Parathyroid adenoma (tissue), 2 donors: Measurements from ENCODE around the gene RPL13.

ENCODE experiments used
- H2AFZ ChIP-seq: fragments of 300-600 bp; sonication (generic); one replicate; pipeline ENCODE4 v1.7.0; 2017; ENCODE audit warnings: antibody characterized with exemption, mild to moderate bottlenecking
- H3K27ac ChIP-seq: fragments of 300-600 bp; sonication (generic); one replicate; pipeline ENCODE4 v1.7.0; 2017
- H3K27me3 ChIP-seq: fragments of 300-600 bp; sonication (generic); one replicate; pipeline ENCODE4 v1.7.0; 2017; ENCODE audit warnings: low read length; ENCODE audit not compliant: control insufficient read depth, insufficient read depth
- H3K36me3 ChIP-seq: fragments of 300-600 bp; sonication (generic); one replicate; pipeline ENCODE4 v1.7.0; 2017; ENCODE audit warnings: low read length; ENCODE audit not compliant: control insufficient read depth, insufficient read depth
- H3K4me1 ChIP-seq: fragments of 300-600 bp; sonication (generic); one replicate; pipeline ENCODE4 v1.7.0; 2017; ENCODE audit warnings: control low read depth
- H3K4me2 ChIP-seq: fragments of 300-600 bp; sonication (generic); one replicate; pipeline ENCODE4 v1.7.0; 2017; ENCODE audit warnings: low read length
- H3K4me3 ChIP-seq: fragments of 300-600 bp; sonication (generic); one replicate; pipeline ENCODE4 v1.7.0; 2017; ENCODE audit warnings: low read depth, low read length
- H3K79me2 ChIP-seq: fragments of 300-600 bp; sonication (generic); one replicate; pipeline ENCODE4 v1.7.0; 2017; ENCODE audit warnings: control low read depth
- H3K9ac ChIP-seq: fragments of 300-600 bp; sonication (generic); one replicate; pipeline ENCODE4 v1.7.0; 2017; ENCODE audit warnings: mild to moderate bottlenecking
- H3K9me3 ChIP-seq: fragments of 300-600 bp; sonication (generic); one replicate; pipeline ENCODE4 v1.7.0; 2017; ENCODE audit warnings: low read length; ENCODE audit not compliant: control insufficient read depth
- TF ChIP-seq, protein P1 (sequence below): fragments of 300-600 bp; sonication (generic); IDR thresholded peaks from one replicate; pipeline ENCODE4 v1.7.0; 2017; ENCODE audit warnings: antibody characterized with exemption, mild to moderate bottlenecking
- donor health status: primary hyperparathyroidism.

RPL13 gene

DNA sequence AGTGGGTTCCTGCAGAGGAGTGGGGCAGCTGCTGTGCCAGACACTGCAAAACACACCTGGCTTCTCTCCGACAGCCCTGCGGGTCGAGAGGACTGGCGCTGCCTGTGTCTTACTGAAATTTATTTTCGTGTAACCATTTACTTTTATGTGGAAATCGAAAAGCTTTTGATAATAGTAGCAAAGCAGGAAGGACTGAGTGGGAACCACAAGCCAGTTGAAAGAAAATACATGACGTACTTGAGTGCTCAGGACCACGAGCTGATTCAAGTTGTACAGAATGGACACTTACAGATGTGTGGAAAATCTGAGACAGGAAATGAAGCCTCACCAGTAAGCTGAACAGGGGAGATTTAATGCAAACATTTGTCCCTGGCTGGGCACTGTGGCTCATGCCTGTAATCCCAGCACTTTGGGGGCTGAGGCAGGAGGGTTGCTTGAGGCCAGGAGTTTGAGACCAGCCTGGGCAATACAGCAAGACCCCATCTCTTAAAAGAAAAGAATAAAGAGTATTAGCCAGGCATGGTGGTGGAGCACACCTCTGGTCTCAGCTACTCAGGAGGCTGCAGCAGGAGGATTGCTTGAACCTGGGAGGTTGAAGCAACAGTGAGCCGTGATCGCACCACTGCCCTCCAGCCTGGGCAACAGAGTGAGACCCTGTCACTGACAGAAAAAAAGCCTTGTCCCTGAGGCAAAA lies 11.3 kb upstream of the RPL13 start:
- Histone ChIP-seq H3K36me3 (no peaks in the 10 kb centered on the region), H3K4me2 (no peak overlapping the region), H3K79me2 (peaks cover 1% of the 10 kb centered on the region), H3K27ac (no peak overlapping the region), H3K9ac (no peak overlapping the region), H3K4me1 (no peaks in the 10 kb centered on the region), H3K27me3 (no peaks in the 10 kb centered on the region), H3K9me3 (no peaks in the 10 kb centered on the region), H2AFZ (no peak overlapping the region), H3K4me3 (no peak overlapping the region)
- TF ChIP-seq, protein P1, sequence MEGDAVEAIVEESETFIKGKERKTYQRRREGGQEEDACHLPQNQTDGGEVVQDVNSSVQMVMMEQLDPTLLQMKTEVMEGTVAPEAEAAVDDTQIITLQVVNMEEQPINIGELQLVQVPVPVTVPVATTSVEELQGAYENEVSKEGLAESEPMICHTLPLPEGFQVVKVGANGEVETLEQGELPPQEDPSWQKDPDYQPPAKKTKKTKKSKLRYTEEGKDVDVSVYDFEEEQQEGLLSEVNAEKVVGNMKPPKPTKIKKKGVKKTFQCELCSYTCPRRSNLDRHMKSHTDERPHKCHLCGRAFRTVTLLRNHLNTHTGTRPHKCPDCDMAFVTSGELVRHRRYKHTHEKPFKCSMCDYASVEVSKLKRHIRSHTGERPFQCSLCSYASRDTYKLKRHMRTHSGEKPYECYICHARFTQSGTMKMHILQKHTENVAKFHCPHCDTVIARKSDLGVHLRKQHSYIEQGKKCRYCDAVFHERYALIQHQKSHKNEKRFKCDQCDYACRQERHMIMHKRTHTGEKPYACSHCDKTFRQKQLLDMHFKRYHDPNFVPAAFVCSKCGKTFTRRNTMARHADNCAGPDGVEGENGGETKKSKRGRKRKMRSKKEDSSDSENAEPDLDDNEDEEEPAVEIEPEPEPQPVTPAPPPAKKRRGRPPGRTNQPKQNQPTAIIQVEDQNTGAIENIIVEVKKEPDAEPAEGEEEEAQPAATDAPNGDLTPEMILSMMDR, result no peak

DNA sequence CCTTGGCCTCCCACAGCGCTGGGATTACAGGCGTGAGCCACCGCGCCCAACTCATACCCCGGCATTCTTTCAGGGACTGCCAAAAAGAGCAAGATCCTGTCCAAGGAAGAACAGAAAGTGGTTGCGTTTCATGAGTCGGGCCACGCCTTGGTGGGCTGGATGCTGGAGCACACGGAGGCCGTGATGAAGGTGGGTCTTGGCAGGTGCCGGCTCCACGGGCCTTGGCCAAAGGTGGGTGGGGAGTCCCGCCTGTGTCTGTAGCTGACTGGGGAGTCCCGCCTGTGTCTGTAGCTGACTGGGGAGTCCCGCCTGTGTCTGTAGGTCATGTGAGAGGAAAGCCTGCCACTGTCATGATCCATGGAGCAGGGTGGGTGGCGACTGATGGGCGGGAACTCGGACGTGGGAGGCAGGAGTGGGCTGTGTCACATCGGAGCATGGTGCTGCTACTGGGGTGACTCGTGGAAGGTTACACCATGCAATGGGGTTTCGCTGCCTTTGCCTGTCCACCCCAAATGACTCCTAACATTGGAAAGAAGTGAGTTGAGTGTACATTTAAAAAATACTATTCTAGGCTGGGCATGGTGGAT lies 10.0 kb upstream of the RPL13 start:
- Histone ChIP-seq H2AFZ (no peak overlapping the region), H3K4me2 (no peak overlapping the region), H3K9me3 (no peaks in the 10 kb centered on the region), H3K9ac (no peak overlapping the region), H3K27me3 (no peaks in the 10 kb centered on the region), H3K4me3 (no peak overlapping the region), H3K4me1 (no peaks in the 10 kb centered on the region), H3K36me3 (no peaks in the 10 kb centered on the region), H3K27ac (no peak overlapping the region), H3K79me2 (no peaks in the 10 kb centered on the region)
- TF ChIP-seq, protein P1, result no peak

DNA sequence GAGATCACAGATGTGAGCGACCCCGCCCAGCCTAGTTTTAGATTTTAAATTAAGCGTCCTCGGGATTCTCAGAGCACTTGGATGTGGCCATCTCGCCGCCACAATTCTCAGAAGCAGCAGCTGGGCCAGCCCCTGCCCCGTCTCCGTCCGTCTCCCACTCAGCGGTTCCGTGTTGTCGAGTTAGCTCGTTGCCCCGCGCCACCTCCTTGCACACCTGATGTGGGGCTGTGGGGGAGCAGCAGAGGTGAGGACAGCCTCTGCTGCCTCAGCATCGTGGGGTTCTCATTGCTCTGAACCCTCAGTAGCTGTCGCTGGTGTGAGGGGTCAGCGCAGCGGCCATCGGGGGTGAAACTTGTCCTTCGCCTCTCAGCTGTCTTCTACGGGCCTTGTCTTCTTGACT lies 8.2 kb upstream of the RPL13 start:
- TF ChIP-seq, protein P1, result no peak
- no peak overlapping the region for H3K27ac ChIP-seq
- no peak overlapping the region for H3K9ac ChIP-seq
- no peaks in the 10 kb centered on the region for H3K27me3 ChIP-seq
- no peaks in the 10 kb centered on the region for H3K36me3 ChIP-seq
- H3K4me2 ChIP-seq, result no peak overlapping the region
- H3K9me3 ChIP-seq, result no peaks in the 10 kb centered on the region
- H3K4me1 ChIP-seq, result no peaks in the 10 kb centered on the region
- H3K4me3 ChIP-seq, result no peak overlapping the region
- no peak overlapping the region for H2AFZ ChIP-seq
- no peaks in the 10 kb centered on the region for H3K79me2 ChIP-seq

DNA sequence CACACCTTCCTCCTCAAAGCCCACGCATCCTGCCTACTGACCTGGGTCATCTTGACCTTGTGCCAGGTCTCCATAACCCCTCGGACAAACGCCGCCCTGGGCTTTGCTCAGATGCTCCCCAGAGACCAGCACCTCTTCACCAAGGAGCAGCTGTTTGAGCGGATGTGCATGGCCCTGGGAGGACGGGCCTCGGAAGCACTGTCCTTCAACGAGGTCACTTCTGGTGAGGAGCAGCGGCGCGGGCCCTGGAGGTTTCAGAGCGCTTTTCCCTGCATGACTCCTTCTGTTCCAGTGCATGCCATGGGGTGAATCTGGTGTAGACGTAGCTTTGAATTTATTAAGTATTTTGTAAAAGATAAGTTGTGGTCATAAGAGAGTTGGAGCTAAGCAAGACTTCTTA lies 7.6 kb upstream of the RPL13 start:
- H3K9me3 ChIP-seq, result no peaks in the 10 kb centered on the region
- H2AFZ ChIP-seq, result no peak overlapping the region
- TF ChIP-seq, protein P1, result no peak
- no peaks in the 10 kb centered on the region for H3K4me1 ChIP-seq
- no peak overlapping the region for H3K27ac ChIP-seq
- no peak overlapping the region for H3K9ac ChIP-seq
- H3K4me3 ChIP-seq, result no peak overlapping the region
- H3K36me3 ChIP-seq, result no peaks in the 10 kb centered on the region
- no peak overlapping the region for H3K4me2 ChIP-seq
- H3K79me2 ChIP-seq, result no peaks in the 10 kb centered on the region
- no peaks in the 10 kb centered on the region for H3K27me3 ChIP-seq

DNA sequence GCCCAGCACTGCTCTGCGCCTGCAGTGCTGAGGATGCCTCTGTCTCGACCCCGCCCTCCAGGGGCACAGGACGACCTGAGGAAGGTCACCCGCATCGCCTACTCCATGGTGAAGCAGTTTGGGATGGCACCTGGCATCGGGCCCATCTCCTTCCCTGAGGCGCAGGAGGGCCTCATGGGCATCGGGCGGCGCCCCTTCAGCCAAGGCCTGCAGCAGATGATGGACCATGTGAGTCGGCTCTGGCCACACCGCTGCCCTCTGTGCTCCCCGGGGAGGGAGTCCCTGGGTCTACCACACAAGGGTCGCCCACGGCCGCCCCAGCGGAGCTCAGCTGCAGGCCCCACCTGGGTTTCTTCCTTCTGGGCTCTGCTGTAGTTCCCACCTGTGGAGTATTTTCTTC lies 6.7 kb upstream of the RPL13 start:
- no peaks in the 10 kb centered on the region for H3K79me2 ChIP-seq
- TF ChIP-seq, protein P1, result no peak
- no peak overlapping the region for H3K4me2 ChIP-seq
- H3K4me3 ChIP-seq, result no peak overlapping the region
- H3K9me3 ChIP-seq, result no peaks in the 10 kb centered on the region
- H3K9ac ChIP-seq, result no peak overlapping the region
- no peaks in the 10 kb centered on the region for H3K27me3 ChIP-seq
- H3K36me3 ChIP-seq, result no peaks in the 10 kb centered on the region
- no peaks in the 10 kb centered on the region for H3K4me1 ChIP-seq
- H2AFZ ChIP-seq, result no peak overlapping the region
- no peak overlapping the region for H3K27ac ChIP-seq
